GM12874 (cell line): ENCODE data around the gene CAPRIN1.

Experiments used
- CTCF ChIP-seq: IDR thresholded peaks from 2 replicates; pipeline ENCODE4 v1.5.1; 2011; ENCODE audit warnings: low read depth, mild to moderate bottlenecking, control low read depth, low read length, moderate library complexity; ENCODE audit not compliant: insufficient read depth

CAPRIN1 gene

GRCh38 chr11:34145073-34145472 is 93.5 kb downstream of the CAPRIN1 start:
- no peak for TF ChIP-seq CTCF

DNA sequence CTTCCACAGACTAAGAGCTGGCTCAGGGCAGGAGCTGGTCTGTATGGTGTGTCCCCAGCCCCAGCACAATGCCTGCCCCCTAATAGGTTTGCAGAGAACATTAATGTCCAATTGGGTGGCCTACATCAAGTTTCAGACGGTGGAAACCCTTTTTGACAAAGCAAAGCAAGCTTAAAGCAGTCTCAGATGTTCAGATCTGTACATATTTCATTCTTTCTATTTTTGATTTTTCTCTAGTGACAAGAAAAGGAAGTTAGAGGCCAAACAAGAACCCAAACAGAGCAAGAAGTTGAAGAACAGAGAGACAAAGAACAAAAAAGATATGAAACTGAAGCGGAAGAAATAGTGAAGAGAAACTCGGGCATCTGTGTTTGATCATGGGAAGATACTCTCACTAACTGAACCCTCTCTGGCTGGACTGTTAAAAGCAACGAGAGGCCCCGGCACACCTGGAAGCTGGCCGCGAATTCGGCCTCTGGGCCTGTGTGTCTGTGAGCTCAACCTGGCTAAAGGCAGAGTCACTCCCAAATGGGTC is 94.4 kb downstream of the CAPRIN1 start:
- no peak for TF ChIP-seq CTCF

DNA sequence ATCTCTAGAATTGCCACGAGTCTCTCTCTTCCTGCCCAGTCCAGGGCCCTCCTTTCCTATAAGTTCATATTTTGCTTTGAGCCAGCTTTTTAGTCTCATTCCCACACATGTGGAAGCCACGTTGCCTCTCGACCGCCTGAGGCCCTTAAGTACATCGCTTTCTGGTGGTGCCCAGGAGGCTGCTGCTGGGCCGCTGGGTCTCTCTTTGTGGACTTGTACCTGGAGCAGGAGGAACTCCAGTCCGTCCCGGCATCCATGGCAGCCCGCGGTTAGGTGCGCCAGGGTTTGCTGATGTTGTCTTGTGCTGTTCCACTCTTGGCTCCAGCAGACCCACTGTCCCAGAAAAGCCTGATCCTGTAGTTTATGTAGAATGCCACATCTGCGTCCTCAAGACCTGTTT is 94.9 kb downstream of the CAPRIN1 start:
- TF ChIP-seq CTCF: no peak

GRCh38 chr11:34146866-34147265 is 95.3 kb downstream of the CAPRIN1 start:
- no peak for TF ChIP-seq CTCF

- no peak for TF ChIP-seq CTCF
Measured at GRCh38 chr11:34147581-34147980, 96.0 kb downstream of the CAPRIN1 start.

- no peak for TF ChIP-seq CTCF
Measured at GRCh38 chr11:34148504-34149165, 97.1 kb downstream of the CAPRIN1 start.

DNA sequence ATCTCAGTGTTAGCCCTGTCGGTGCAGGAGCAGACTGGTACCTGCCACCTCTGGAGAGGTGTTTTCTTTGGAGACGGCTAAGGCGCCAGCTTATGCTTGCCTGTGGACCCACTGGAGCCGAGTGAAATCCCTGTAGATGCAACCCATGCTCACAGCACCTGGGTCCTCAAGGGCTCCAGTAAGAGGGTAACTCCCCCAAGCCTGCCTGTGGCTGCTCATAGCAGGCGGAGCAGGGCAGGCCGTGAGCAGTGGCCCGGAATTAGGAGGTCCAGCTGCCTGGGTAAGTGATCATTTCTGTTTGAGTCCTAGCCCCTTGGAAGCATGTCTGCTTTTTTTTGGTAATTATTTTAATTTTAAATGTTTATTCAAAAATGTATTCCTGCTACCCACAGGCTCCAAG is 97.7 kb downstream of the CAPRIN1 start:
- no peak for TF ChIP-seq CTCF

DNA sequence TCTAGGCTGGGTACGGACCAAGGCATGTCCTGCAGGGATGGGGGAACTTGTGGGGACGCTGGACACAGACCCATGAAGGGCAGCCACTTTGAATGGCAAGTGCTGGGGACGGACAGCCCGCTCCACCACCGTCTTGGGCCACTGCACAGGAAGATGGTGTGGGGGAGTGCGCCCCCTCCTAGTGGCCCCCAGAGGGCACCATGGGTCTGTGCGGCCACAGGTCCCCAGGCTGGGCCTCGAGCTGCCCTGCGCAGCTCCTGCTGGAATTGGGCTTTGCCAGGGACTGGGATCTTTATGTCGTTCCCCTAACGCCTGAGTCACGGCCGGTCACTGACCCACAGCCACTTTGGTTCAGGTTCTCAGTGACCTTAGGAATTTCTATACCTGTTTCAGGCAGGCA is 98.3 kb downstream of the CAPRIN1 start:
- peak; percentile 34; the same call in 1 of the 2 replicates for TF ChIP-seq CTCF
